Adrenal gland (tissue), 12 donors: Measurements from ENCODE around the gene MAPK1. TPM values are rescaled to one million over a fixed set of nuclear protein-coding genes. Genes with fewer than 3 reads are reported as not detected.
"Not testable (repeated sequence)": the region's sequence is repeated elsewhere in the genome, so short reads cannot be mapped to it uniquely, and the experiment has no call there.

ENCODE experiments used
- DNase-seq, 7 donors: peaks; one replicate each; pipeline ENCODE4 v3.0.0-alpha.2; 2019 to 2020
- H3K27ac ChIP-seq, 5 donors: fragments of 200-600 bp; sonication (generic) in 4 of 5; 1 replicate in 3 of 5; 2 replicates in 2 of 5; pipeline versions ENCODE4 v1.5.1 to v1.8.0; 2016 to 2020; ENCODE audit warnings: mild to moderate bottlenecking in 1 of 5
- H3K27me3 ChIP-seq: fragments of 200-600 bp; 2 replicates; pipeline ENCODE4 v1.8.0; 2021
- H3K36me3 ChIP-seq, 2 donors: fragments of 200-600 bp; replicated peaks in 1 of 2; 1 replicate in 1 of 2; 2 replicates in 1 of 2; pipeline versions ENCODE4 v1.5.1 to v1.8.0; 2018 to 2022
- H3K4me1 ChIP-seq, 2 donors: fragments of 200-600 bp; replicated peaks in 1 of 2; 1 replicate in 1 of 2; 2 replicates in 1 of 2; pipeline versions ENCODE4 v1.5.1 to v1.8.0; 2018 to 2021
- H3K4me3 ChIP-seq, 4 donors: fragments of 200-600 bp; sonication (generic) in 3 of 4; one replicate each; pipeline ENCODE4 v1.5.1; 2016 to 2018
- H3K9me3 ChIP-seq, 3 donors: fragments of 200-600 bp; sonication (generic) in 1 of 3; replicated peaks in 1 of 3; 1 replicate in 2 of 3; 2 replicates in 1 of 3; pipeline versions ENCODE4 v1.5.1 to v1.8.0; 2016 to 2021
- CTCF ChIP-seq, 6 experiments: fragments of 450-650 bp in 4 of 6; fragments of 200-600 bp in 2 of 6; sonication (generic) in 1 of 6; IDR thresholded peaks; 1 replicate in 5 of 6; 2 replicates in 1 of 6; pipeline versions ENCODE4 v1.5.1 to v1.8.0; 2016 to 2021; ENCODE audit warnings: antibody characterized with exemption in 6 of 6, mild to moderate bottlenecking in 2 of 6, moderate library complexity in 1 of 6
- POLR2A ChIP-seq, 2 donors: fragments of 450-650 bp; IDR thresholded peaks; one replicate each; pipeline ENCODE4 v1.6.1; 2017; ENCODE audit warnings: antibody characterized with exemption in 2 of 2, mild to moderate bottlenecking in 2 of 2, moderate library complexity in 1 of 2
- WGBS, 4 donors: extraction: QIAGEN DNeasy Blood & Tissue Kit in 2 of 4; methylation state at CpG; one replicate each; pipeline versions ENCODE4 v1.1.5 to v1.1.7; 2013 to 2017; 5-methylcytosine and 5-hydroxymethylcytosine counted together
- intact Hi-C, 2 donors: fragments of 100-400 bp; cut with DNase I; formaldehyde crosslinking; loops; one replicate each; pipeline versions ENCODE4 v1.14.1 to v1.15.0; 2022 to 2023
- polyA plus RNA-seq, 3 donors: library from polyadenylated mRNA; stranded (reverse); fragments of 200-250 nt in 2 of 3; fragments of 350-450 nt in 1 of 3; fragmentation: Illumina TruSeq in 1 of 3; extraction: RNeasy Lipid Tissue Mini Kit (QIAGEN cat#74804) in 1 of 3; gene quantifications; one replicate each; pipeline ENCODE4 v1.2.3, GENCODE V29; 2013 to 2014
- total RNA-seq, 9 donors: library from RNA; depleted of rRNA in 4 of 9; stranded (reverse); fragments of >200 nt in 4 of 9; fragments of 120-200 nt in 1 of 9; fragmentation: NEBNext Ultra II Directional in 1 of 9; extraction: Animal tissue kit (Norgen Biotek cat#: 25700) in 1 of 9; gene quantifications; one replicate each; pipeline versions ENCODE4 v1.1.0 to v1.2.4, GENCODE V29; 2013 to 2023
- donor health status: healthy with polysubstance abuse.
- donor health status: Bipolar disorder and iron deficiency.
- donor health status: DM: yes; HTN: yes; CAD: no.
- donor health status: DM: no; HTN: no; CAD: no.
- donor health status: DM: no; HTN: no; CAD: no.
- donor health status: DM: yes; HTN: yes; CAD: no.

The MAPK1 gene
- total and polyA plus RNA-seq, 12 donors, result 9.6 to 201 (median 94.4) TPM

DNA sequence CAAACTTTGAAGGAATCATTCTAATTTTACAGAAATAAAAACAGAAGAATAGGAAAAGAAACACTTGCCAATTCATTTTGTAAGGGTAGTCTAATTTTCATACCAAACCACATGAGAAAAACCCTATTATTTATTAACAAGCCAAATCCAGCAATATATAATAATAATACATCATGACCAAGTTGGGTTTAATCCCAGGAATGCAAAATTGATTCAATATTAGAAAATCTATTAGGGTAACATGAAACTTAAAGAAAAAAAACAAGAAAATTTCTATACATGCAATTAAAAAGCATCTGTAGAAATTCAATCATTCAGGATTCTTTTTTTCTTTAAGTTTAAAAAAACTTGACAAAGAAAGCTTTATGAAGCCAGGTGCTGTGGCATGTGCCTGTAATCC, 16.8 kb downstream of the MAPK1 start:
- no peaks in the 10 kb centered on the region for H3K36me3 ChIP-seq
- intact Hi-C loops, result no loop called here
- H3K27me3 ChIP-seq, result no peaks in the 10 kb centered on the region
- no peaks in the 10 kb centered on the region for H3K9me3 ChIP-seq
- TF ChIP-seq POLR2A (IDR thresholded peaks at IDR 0.05) (no peak), CTCF (IDR thresholded peaks at IDR 0.05) (no peak)
- H3K4me1 ChIP-seq, result peaks cover 7 to 43% of the 10 kb centered on the region in 2 donors
- DNase-seq, result no peak
- no peak overlapping the region for H3K27ac ChIP-seq
- no peak overlapping the region for H3K4me3 ChIP-seq

DNA sequence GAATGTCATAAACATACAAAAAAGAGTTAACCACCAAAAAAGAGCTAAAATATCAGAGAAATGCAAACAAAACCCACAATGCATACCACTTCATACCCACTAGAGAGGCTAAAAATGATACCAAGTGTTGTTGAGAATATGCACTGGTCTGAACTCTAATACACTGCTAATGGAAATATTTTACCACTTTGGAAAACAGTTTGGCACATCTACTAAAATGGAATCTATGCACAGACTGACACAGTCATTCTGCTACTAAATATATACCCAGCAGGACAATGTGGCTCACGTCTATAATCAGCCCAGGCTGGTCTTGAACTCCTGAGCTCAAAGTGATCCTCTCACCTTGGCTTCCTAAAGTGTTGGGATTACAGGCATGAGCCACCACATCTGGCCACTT, 18.0 kb downstream of the MAPK1 start:
- 30 to 42% (median 37%) methylated on average over 1 of the region's 1 CpG for WGBS, 4 donors
- no peak for DNase-seq
- no peak overlapping the region for H3K27ac ChIP-seq
- no peaks in the 10 kb centered on the region for H3K36me3 ChIP-seq
- peaks cover 0 to 34% of the 10 kb centered on the region in 2 donors for H3K4me1 ChIP-seq
- no peak overlapping the region for H3K4me3 ChIP-seq
- intact Hi-C loops, result no loop called here
- H3K27me3 ChIP-seq, result no peaks in the 10 kb centered on the region
- H3K9me3 ChIP-seq, result no peaks in the 10 kb centered on the region
- TF ChIP-seq CTCF (IDR thresholded peaks at IDR 0.05), result no peak
- no peak for TF ChIP-seq POLR2A (IDR thresholded peaks at IDR 0.05)

GRCh38 chr22:21848057-21848456, 19.4 kb downstream of the MAPK1 start:
- intact Hi-C loops, H3K9me3 ChIP-seq, H3K4me3 ChIP-seq, H3K36me3 ChIP-seq, H3K27me3 ChIP-seq, H3K27ac ChIP-seq, DNase-seq: not testable (repeated sequence)
- H3K4me1 ChIP-seq, result peaks cover 0 to 34% of the 10 kb centered on the region in 2 donors
- WGBS, 4 donors, result 59 to 73% (median 65%) methylated on average over 5 of the region's 5 CpGs

- 92 to 97% (median 96%) methylated on average over 1 of the region's 1 CpG for WGBS, 4 donors
- no peak overlapping the region for H3K27ac ChIP-seq
- no peaks in the 10 kb centered on the region for H3K9me3 ChIP-seq
- H3K27me3 ChIP-seq, result no peaks in the 10 kb centered on the region
- peaks cover 0 to 34% of the 10 kb centered on the region in 2 donors for H3K4me1 ChIP-seq
- intact Hi-C loops, result no loop called here
- no peak for DNase-seq
- H3K36me3 ChIP-seq, result no peaks in the 10 kb centered on the region
- TF ChIP-seq CTCF (IDR thresholded peaks at IDR 0.05), result no peak
- TF ChIP-seq POLR2A (IDR thresholded peaks at IDR 0.05), result no peak
- H3K4me3 ChIP-seq, result no peak overlapping the region
Measured at GRCh38 chr22:21845558-21846453, 21.6 kb downstream of the MAPK1 start.

- TF ChIP-seq POLR2A (IDR thresholded peaks at IDR 0.05) (no peak), CTCF (IDR thresholded peaks at IDR 0.05) (no peak)
- no peak for DNase-seq
- H3K9me3 ChIP-seq, result no peaks in the 10 kb centered on the region
- H3K36me3 ChIP-seq, result no peaks in the 10 kb centered on the region
- intact Hi-C loops, result no loop called here
- H3K4me3 ChIP-seq, result no peak overlapping the region
- H3K4me1 ChIP-seq, result peaks cover 0 to 26% of the 10 kb centered on the region in 2 donors
- no peak overlapping the region for H3K27ac ChIP-seq
- no peaks in the 10 kb centered on the region for H3K27me3 ChIP-seq
- 82 to 86% (median 85%) methylated on average over 6 of the region's 6 CpGs for WGBS, 4 donors
Measured at GRCh38 chr22:21842946-21843345, 24.5 kb downstream of the MAPK1 start.
